ENCODE measurements around the gene NANOGP8. TPM values are rescaled to one million over a fixed set of nuclear protein-coding genes. Genes with fewer than 3 reads are reported as not detected.

Gene NANOGP8
- total RNA-seq, 2 donors from 2014 or later, result not detected

DNA sequence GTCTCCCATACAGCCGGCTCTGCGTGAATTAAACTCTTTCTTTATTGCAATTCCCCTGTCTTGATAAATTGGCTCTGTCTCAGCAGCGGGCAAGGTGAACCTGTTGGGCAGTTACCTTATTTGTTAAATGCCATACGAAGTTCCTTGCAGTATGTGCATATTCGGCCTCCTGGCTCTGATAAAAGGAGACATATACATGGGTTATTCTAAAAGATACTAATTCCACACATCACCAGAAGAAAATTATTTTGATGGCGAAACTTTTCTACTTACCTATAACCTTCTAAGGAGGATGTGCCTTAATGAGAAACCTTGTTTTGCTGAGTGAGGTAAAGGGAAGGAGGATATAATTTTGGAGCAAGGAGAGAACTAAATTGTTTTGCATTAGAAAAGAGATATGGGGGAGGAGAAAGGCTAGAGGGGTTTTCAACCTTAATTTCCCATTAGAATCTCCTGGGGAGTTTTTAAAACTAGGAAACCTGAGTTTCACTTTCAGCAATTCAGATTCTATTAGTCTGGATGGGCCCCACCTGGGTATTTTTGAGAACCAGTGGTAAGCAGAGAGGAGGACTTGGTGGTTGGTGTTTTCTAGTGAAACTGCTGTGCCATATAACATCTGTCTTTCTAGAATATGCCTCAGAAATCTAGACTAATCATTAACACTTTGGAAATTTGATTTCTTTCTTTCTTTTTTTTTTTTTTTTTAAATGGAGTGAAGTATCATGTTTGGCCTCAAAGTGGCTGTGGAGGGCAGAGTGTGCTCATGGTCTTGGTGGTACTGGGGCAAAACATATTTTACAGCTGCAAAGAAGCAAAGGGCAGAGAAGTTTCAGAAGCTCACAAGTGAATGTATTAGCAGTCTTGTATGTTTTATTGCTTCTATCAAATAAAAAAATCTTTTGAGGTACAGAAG lies 23.0 kb downstream of the NANOGP8 start:
- H3K9me3 Mint-ChIP-seq, result no peaks in the 10 kb centered on the region
- no peak overlapping the region for H3K27ac Mint-ChIP-seq
- H3K27me3 Mint-ChIP-seq (ENCODE audit: low read depth), result no peaks in the 10 kb centered on the region

DNA sequence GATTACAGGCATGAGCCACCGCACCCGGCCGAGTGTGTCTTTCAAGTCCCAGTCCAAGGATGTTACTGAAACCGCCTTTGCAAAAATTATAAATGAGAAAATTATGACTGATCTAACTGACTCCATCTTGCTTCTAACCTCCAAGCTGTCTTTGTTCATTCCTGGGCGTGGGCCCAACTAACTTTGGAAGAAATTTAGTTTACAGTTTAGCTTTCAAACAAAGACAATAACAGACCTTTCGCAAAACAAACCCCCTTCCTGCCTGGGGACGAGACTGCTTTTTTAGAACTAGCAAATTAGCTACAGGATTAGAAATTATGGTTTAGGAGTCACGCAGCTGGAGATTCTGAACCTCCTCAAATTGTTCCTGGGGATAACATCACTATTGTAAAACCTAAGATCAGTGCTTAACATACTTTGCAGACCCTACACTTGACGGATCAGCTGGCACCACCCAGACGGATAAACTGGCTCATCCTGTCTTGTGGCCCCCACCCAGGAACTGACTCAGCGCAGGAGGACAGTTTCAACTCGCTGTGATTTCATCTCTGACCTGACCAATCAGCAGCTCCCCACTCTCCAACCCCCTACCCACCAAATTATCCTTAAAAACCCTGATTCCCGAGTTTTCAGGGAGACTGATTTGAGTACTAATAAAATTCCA lies 23.8 kb downstream of the NANOGP8 start:
- H3K4me3 Mint-ChIP-seq, result no peak overlapping the region
- no peak overlapping the region for H3K27ac Mint-ChIP-seq
- no peak for DNase-seq
- H3K27me3 Mint-ChIP-seq (ENCODE audit: low read depth), result no peaks in the 10 kb centered on the region
- no peaks in the 10 kb centered on the region for H3K9me3 Mint-ChIP-seq
- H3K4me1 Mint-ChIP-seq (ENCODE audit: low read depth), result no peaks in the 10 kb centered on the region
- no peak for ATAC-seq (replicated peaks in 1 of 2)
- H3K36me3 Mint-ChIP-seq (ENCODE audit: insufficient read depth in 2 of 2), result no peaks in the 10 kb centered on the region

More for the DNA sequence above, 23.0 kb downstream of the NANOGP8 start:
- Mint-ChIP-seq H3K36me3 (ENCODE audit: insufficient read depth in 2 of 2) (no peaks in the 10 kb centered on the region), H3K4me1 (ENCODE audit: low read depth) (no peaks in the 10 kb centered on the region), H3K4me3 (no peak overlapping the region)
- DNase-seq, result no peak
- ATAC-seq (replicated peaks in 1 of 2), result no peak

DNA sequence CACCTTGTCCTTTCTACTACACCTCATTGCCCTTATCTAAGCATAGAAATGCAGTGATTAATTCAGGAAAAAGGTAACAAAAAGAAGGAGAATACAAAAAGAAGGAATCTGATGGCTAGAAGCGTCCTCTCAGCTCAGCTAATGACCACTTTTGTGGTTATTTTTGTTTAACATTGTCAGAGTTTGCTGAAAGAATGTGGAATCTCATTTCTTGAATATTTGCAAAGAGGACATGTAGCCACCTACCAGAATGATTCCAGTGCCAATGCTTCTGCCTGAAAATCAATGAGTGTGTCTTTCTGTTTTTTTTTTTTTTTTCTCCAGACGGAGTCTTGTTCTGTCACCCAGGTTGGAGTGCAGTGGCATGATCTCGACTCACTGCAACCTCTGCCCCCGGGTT lies 24.5 kb downstream of the NANOGP8 start:
- ATAC-seq (replicated peaks in 1 of 2) (no peak), DNase-seq (no peak)
- no peaks in the 10 kb centered on the region for H3K9me3 Mint-ChIP-seq
- H3K36me3 Mint-ChIP-seq (ENCODE audit: insufficient read depth in 2 of 2), result no peaks in the 10 kb centered on the region
- no peak overlapping the region for H3K4me3 Mint-ChIP-seq
- H3K27ac Mint-ChIP-seq, result no peak overlapping the region
- H3K27me3 Mint-ChIP-seq (ENCODE audit: low read depth), result no peaks in the 10 kb centered on the region
- H3K4me1 Mint-ChIP-seq (ENCODE audit: low read depth), result no peaks in the 10 kb centered on the region

DNA sequence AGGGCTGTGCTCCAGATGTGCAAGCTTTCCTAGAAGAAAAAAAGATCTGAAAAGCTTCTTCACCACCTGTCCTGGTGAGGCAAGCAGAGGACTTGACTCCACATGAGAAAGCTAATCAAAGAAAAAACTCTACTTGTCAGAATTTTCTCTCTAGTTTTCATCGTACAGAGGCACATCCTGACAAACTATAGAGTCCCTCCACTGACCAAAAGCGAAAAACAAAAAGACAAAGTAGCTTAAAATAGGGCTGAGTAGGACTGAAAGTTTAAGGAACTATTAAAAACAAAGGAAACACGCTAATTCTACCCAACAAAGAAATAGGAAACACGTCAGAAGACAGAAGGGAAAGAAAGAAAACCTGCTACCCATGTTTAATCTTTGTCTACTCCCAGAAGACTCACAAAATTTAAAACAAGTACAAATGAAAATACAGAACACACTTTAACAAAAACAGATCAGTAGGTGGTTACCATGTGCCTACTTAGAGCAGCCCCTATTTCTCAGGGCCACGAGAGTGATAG lies 26.5 kb downstream of the NANOGP8 start:
- no peaks in the 10 kb centered on the region for H3K9me3 Mint-ChIP-seq
- no peak for ATAC-seq (replicated peaks in 1 of 2)
- no peak for DNase-seq
- H3K27me3 Mint-ChIP-seq (ENCODE audit: low read depth), result no peaks in the 10 kb centered on the region
- H3K27ac Mint-ChIP-seq, result no peak overlapping the region
- H3K36me3 Mint-ChIP-seq (ENCODE audit: insufficient read depth in 2 of 2), result no peaks in the 10 kb centered on the region
- no peak overlapping the region for H3K4me3 Mint-ChIP-seq
- H3K4me1 Mint-ChIP-seq (ENCODE audit: low read depth), result no peaks in the 10 kb centered on the region

DNA sequence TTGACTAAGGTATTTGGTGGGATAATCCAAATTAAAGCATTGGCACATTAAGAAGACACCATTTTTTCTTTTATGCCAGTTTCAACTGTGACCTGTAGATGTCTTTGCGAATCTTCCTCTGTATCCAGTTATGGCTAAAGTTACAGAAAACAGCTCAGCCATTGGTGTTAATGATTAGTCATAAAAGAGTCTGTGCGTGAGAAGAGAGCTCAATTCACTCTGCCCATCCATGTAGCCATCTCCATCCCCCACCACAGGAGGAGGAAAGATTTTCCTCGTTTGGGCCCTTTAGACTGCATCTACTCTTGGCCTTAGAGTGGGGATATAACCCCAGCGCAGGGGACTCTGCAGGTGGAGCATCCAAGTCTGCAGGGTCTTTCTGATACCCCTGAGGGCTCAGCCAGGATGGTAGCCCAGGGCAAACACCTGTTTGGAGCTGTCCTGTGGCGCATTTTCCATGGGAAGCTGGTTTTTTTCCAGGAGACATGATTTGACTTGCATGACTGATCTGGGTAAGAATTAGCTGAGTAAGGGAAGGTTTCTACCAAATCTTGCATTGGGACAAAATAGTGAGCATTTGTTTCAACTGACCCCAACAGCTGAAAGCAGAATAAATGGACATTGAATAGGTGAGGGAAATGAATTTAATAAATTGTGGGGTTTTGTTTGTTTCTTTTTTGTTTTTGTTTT lies 29.5 kb downstream of the NANOGP8 start:
- Mint-ChIP-seq H3K9me3 (no peaks in the 10 kb centered on the region), H3K4me1 (ENCODE audit: low read depth) (no peaks in the 10 kb centered on the region), H3K4me3 (no peak overlapping the region), H3K27me3 (ENCODE audit: low read depth) (no peaks in the 10 kb centered on the region), H3K27ac (no peak overlapping the region), H3K36me3 (ENCODE audit: insufficient read depth in 2 of 2) (no peaks in the 10 kb centered on the region)
- DNase-seq, result no peak
- ATAC-seq (replicated peaks in 1 of 2), result no peak

GRCh38 chr15:35054380-35054779 lies 30.7 kb downstream of the NANOGP8 start:
- ATAC-seq (replicated peaks in 1 of 2), result no peak
- no peak overlapping the region for H3K27ac Mint-ChIP-seq
- H3K36me3 Mint-ChIP-seq (ENCODE audit: insufficient read depth in 2 of 2), result no peaks in the 10 kb centered on the region
- H3K4me3 Mint-ChIP-seq, result no peak overlapping the region
- H3K27me3 Mint-ChIP-seq (ENCODE audit: low read depth), result no peaks in the 10 kb centered on the region
- DNase-seq, result no peak
- no peaks in the 10 kb centered on the region for H3K4me1 Mint-ChIP-seq (ENCODE audit: low read depth)
- H3K9me3 Mint-ChIP-seq, result no peaks in the 10 kb centered on the region

DNA sequence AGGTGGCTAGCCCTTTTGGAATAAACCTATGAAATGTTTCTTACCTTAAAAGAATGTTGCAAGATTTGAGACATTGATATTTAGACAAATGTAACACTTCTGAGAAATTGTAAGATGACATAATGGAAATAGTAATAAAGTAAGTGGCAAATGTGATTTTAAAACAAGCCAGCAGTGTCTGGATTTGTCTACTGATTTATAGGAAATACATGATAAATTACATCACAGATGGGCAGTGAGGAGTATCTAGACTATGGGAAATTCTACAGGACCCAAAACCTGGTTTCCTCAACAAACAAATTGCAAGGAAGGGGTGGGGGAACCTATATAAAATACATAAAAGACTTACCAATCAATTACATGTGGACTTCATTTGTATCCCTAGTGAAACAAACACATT lies 37.1 kb downstream of the NANOGP8 start:
- Mint-ChIP-seq H3K36me3 (ENCODE audit: insufficient read depth in 2 of 2) (no peaks in the 10 kb centered on the region), H3K4me3 (no peak overlapping the region), H3K27ac (no peak overlapping the region), H3K27me3 (ENCODE audit: low read depth) (no peaks in the 10 kb centered on the region), H3K9me3 (no peaks in the 10 kb centered on the region), H3K4me1 (ENCODE audit: low read depth) (peaks cover 6% of the 10 kb centered on the region)
- no peak for DNase-seq
- no peak for ATAC-seq (replicated peaks in 1 of 2)

GRCh38 chr15:35047528-35047927 lies 37.6 kb downstream of the NANOGP8 start:
- H3K27me3 Mint-ChIP-seq (ENCODE audit: low read depth), result no peaks in the 10 kb centered on the region
- DNase-seq, result no peak
- no peak overlapping the region for H3K27ac Mint-ChIP-seq
- ATAC-seq (replicated peaks in 1 of 2), result no peak
- no peaks in the 10 kb centered on the region for H3K36me3 Mint-ChIP-seq (ENCODE audit: insufficient read depth in 2 of 2)
- H3K9me3 Mint-ChIP-seq, result no peaks in the 10 kb centered on the region
- no peak overlapping the region for H3K4me3 Mint-ChIP-seq
- peaks cover 6% of the 10 kb centered on the region for H3K4me1 Mint-ChIP-seq (ENCODE audit: low read depth)

- DNase-seq, result no peak
- Mint-ChIP-seq H3K4me1 (ENCODE audit: low read depth) (peaks cover 6% of the 10 kb centered on the region), H3K4me3 (no peak overlapping the region), H3K9me3 (no peaks in the 10 kb centered on the region), H3K36me3 (ENCODE audit: insufficient read depth in 2 of 2) (no peaks in the 10 kb centered on the region), H3K27me3 (ENCODE audit: low read depth) (no peaks in the 10 kb centered on the region), H3K27ac (no peak overlapping the region)
- ATAC-seq (replicated peaks in 1 of 2), result no peak
These were observed 41.6 kb downstream of the NANOGP8 start for GRCh38 chr15:35043373-35044095.

GRCh38 chr15:35040339-35041255 lies 44.5 kb downstream of the NANOGP8 start:
- H3K27me3 Mint-ChIP-seq (ENCODE audit: low read depth), result no peaks in the 10 kb centered on the region
- H3K27ac Mint-ChIP-seq, result no peak overlapping the region
- H3K36me3 Mint-ChIP-seq (ENCODE audit: insufficient read depth in 2 of 2), result no peaks in the 10 kb centered on the region
- H3K4me1 Mint-ChIP-seq (ENCODE audit: low read depth), result peaks cover 6% of the 10 kb centered on the region
- no peaks in the 10 kb centered on the region for H3K9me3 Mint-ChIP-seq
- ATAC-seq (replicated peaks in 1 of 2) (no peak), DNase-seq (no peak)
- no peak overlapping the region for H3K4me3 Mint-ChIP-seq

- DNase-seq (no peak), ATAC-seq (replicated peaks in 1 of 2) (no peak)
- Mint-ChIP-seq H3K27me3 (ENCODE audit: low read depth) (no peaks in the 10 kb centered on the region), H3K9me3 (no peaks in the 10 kb centered on the region), H3K36me3 (ENCODE audit: insufficient read depth in 2 of 2) (no peaks in the 10 kb centered on the region), H3K27ac (no peak overlapping the region), H3K4me1 (ENCODE audit: low read depth) (peaks cover 6% of the 10 kb centered on the region), H3K4me3 (no peak overlapping the region)
These were observed 46.3 kb downstream of the NANOGP8 start for GRCh38 chr15:35038626-35039451.
